HG03460 (cell line): Measurements from ENCODE around the gene TTBK2.
"Not testable (repeated sequence)": the region's sequence is repeated elsewhere in the genome, so short reads cannot be mapped to it uniquely, and the experiment has no call there.

ENCODE experiments used
- ATAC-seq: cut with Tn5 transposase; IDR thresholded peaks from one replicate; pipeline ENCODE4 v1.9.1; 2021; ENCODE audit not compliant: unreplicated experiment

Gene TTBK2

DNA sequence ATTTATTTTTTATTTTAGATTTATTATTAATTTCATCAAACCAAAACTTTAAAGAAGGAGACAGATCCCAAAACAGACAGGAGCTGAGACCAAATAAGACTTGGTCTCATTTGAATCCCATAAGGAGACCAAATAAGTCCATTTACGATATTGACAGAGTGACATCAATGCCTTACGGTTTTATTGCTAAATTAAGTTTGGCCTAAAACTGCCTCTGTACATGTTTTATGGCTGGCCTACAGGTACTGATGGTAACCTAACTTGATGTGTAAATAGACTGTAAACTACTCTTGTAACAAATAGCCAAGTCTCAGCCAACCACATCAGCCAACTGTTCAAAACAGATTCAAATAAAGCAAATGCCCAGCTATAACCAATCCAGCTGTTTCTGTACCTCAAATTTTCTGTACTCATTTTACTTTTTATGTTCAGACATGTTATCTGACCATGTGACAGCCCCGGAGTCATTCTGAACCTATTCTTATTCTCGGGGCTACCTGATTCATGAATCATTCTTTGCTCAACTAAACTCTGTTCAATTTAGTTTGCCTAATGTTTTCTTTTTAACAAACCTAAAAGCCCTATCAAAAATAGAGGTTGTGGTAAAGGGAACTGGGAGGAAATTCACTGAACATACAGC lies 94.2 kb downstream of the TTBK2 start:
- ATAC-seq: no peak

DNA sequence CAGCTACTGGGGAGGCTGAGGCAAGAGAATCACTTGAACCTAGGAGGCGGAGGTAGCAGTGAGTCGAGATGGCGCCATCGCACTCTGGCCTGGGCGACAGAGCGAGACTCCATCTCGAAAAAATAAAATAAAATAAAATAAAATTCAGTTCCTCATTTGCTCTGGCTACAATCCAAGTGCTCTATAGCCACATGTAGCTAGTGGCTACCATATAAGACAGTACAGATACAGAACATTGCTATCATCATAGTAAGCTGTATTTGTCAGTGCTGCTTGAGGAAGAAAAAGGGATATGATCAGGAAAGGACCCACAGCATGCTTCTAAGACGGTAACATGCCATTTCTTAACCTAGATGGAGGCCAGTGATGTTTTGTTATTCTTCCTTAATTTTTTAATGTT lies 95.0 kb downstream of the TTBK2 start:
- ATAC-seq: no peak

- ATAC-seq: no peak
Measured at GRCh38 chr15:42820811-42821210, 99.8 kb downstream of the TTBK2 start.

GRCh38 chr15:42819786-42820185 lies 100.8 kb downstream of the TTBK2 start:
- no peak for ATAC-seq

DNA sequence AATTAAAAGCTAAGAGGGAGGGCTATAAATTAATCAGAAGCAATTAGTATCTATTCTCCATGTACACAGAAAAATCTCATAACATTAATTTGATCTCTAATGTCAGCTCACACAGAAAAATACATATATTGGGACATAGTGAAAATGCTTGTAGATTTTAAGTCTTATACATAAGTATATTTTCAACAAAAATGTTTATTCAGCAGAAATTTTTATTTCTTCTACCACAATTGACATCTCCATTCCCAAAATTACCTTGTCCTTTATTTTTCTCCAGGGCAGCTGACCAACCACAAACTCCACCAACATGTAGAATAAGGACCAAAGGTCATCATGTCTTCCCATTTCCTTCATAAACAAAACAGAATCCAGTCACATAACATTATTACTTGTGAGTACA lies 109.1 kb downstream of the TTBK2 start:
- no peak for ATAC-seq

DNA sequence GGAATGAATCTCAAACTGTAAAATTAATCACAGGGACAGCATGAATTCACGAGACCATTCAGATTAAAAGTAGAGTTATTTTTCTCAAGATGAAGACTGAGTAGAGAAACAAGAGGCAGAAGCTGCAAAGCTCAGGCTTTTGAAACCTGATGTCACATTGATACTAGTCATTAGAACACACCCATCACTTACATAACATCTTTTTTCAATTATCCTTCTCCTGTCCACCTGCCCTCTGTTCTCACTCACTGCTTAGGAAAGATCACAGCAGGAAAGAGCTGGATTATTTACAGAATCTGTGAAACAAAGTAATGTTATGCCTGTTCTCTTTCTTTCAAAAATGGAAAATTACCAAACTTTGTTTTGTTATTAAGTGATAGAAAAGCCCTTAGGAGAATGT lies 111.7 kb downstream of the TTBK2 start:
- no peak for ATAC-seq

GRCh38 chr15:42805266-42805665 lies 115.3 kb downstream of the TTBK2 start:
- ATAC-seq: no peak

DNA sequence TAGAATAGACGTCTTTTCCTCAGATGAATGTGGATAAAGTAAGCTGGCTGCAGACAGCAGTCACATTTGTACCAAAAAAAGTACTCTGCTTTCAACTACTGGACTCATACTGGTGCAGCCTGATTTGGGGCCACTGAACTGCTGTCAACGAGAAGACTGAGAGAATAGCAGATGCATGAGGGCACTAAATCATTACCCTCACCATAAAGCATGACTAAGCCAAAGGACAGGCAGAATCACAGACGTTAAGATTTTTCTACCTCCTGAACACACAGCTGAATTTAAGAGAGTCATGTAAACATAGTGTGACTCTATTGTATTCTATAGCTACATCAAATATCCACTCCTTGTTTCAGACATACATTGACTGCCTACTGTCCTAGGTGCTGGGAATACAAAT lies 115.8 kb downstream of the TTBK2 start:
- ATAC-seq: no peak

GRCh38 chr15:42803436-42803835 lies 117.1 kb downstream of the TTBK2 start:
- no peak for ATAC-seq

DNA sequence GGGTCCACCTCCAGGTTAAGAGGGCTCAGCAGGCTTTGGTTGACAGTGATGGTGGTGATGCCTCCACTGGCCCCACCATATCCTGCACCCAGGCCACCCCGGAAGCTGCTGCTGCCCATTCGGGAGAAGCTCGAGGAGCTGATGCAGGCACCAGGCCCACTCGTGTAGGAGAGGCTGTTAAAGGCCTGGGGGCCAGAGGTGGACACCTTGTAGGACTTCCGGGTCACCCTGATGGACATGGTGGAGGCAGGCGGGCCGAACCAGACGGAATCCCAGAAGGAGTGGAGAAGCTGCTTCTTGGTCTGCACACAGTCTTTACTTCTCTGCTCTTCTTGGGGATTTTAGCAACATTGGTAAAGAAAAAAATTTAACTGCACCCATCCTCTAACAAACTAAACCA lies 118.4 kb downstream of the TTBK2 start:
- ATAC-seq: no peak

- no peak for ATAC-seq
Measured at GRCh38 chr15:42800731-42801474, 119.7 kb downstream of the TTBK2 start.

DNA sequence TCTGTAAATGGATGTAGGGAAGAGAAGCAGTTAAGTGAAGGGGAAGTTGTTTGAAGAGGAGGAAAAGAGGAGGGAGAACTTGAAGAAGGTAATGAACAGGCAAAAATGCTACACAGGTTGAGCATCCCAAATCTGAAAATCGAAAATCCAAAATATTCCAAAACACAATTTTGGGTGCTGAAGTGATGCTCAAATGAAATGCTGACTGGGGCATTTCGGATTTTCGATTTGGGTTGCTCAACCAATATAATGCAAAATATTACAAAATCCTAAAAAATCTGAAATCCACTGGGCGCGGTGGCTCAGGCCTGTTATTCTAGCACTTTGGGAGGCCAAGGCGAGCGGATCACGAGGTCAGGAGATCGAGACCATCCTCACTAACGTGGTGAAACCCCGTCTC lies 121.8 kb downstream of the TTBK2 start:
- no peak for ATAC-seq

- no peak for ATAC-seq
Measured at GRCh38 chr15:42796955-42797782, 123.4 kb downstream of the TTBK2 start.

- ATAC-seq: no peak
Measured at GRCh38 chr15:42788725-42789124, 131.9 kb downstream of the TTBK2 start.

DNA sequence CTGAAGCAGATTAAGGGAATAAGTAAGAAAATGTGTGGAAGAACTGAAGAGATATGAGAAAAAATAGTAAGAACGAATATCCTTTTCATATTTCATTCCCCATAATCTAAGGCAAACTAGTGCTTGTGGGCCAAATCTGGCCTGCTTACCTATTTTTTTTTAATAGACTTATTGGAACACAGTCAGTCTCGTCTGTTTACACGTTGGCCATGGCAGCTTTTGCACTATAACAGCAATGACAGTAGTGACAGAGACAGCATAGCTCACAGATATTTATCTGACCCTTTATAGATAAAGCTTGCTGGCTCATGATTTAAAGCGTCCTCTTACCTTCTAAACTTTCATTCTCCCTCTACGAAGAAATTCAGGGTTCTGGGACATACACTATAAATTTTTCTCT lies 133.6 kb downstream of the TTBK2 start:
- ATAC-seq: no peak

DNA sequence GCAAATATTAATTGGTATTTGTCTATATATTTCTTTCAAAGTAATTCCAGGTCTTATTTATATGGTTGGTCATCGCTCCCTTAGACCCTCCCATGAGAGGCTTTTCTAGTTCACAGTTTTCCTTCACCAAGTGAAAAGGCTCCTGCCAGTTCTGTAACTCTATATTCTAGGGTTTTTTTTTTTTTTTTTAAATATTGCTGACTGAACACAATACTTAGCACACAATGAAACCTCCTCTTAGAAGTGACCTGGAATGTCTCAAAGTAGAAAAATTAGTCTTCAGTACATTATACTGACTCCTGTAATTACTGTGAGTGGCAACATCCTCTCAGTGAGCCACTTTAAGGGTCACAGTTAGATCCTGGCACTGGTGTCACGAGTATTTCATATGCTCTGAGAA lies 135.0 kb downstream of the TTBK2 start:
- ATAC-seq: no peak

DNA sequence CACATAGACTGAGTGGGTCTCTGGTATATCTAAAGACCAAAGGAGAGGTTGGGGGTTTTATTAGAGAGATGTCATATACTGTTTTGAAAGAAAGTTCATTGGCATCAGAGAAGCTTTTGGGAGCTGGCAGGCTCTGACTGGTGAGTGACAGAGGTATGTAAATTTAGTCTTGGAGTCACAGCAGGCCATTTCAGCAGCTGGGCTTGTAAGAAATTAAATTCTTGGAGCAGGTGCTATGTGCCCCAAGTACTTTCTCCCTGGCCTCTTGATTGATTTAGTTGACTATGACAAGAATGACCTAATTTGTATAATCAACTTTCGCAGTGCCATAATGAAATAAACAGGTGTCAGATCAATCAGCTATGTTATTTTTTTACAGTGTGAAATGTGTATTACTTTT lies 135.9 kb downstream of the TTBK2 start:
- ATAC-seq: no peak

GRCh38 chr15:42782716-42783115 lies 137.9 kb downstream of the TTBK2 start:
- ATAC-seq: no peak

DNA sequence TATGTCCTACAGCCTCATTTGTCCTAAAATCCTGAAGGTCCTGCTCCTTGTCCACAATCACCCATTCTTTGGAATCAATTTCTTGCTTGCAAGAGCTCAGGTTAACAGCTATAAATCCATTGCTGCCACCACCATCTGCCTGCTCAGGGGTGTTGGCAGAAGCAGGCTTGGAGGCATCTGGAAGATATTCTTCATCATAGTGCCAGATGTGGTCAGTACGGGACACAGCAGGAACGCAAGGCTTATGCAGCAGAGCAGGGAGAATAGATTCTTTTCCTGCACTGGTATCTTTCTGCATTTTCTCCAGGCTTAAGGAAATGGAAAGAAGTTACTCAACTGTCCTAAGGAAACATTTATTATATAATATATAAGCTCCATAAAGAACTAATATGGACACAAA lies 145.2 kb downstream of the TTBK2 start:
- ATAC-seq: no peak

- ATAC-seq: no peak
Measured at GRCh38 chr15:42772901-42773300, 147.7 kb downstream of the TTBK2 start.

DNA sequence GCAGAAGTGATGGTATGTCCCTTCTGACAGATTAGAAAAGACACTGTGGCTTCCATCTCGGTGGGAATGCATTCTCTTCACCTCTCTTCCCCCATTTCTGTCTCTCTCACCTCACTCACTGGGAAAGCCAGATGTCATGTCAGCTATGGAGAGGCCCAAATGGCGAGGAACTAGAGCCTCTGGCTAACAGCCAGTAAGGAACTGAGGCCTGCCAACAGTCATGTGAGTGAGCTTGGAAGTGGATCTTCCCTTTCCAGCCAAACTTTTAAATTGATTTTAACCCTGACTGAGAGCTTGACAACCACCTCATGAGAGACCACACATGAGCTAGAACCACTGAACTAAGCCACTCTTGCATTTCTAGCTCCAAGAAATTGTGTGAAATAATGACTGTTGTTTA lies 148.4 kb downstream of the TTBK2 start:
- ATAC-seq: no peak

- ATAC-seq: not testable (repeated sequence)
Measured at GRCh38 chr15:42766109-42766508, 154.5 kb downstream of the TTBK2 start.
